ENCODE data around the gene GRXCR1. TPM values are rescaled to one million over a fixed set of nuclear protein-coding genes. Genes with fewer than 3 reads are reported as not detected.

GRXCR1 gene
- not detected in 2 replicates for total RNA-seq

DNA sequence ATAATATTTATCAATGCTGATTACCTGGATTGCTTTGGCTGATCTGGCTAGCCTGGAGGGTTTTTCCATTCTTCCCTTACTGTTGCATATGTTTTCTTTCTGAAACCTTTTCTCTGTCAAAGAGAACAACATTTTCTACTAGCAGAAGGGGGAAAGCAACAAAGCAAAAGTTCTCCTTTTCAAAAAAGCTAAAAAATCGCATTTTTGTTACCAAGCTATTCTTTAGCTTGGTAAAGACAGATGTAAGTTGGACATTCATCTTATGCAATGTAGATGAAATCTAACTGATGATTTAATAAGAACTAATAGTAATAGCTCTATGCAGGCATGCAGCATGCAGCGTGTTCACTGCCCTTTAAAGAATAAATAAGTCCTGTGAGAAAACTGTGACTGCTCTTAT is at the start of gene GRXCR1:
Gene GRXCR1 (plus strand): TSS at position 301 of the 400 bp plus-strand sequence. CDS start 554 bp downstream, outside the sequence.

Other genes starting within 250 kb of the GRXCR1 start
- gene ATP8A1, start 235.6 kb upstream of the GRXCR1 start, total RNA-seq: 1.0 and 1.9 TPM in 2 replicates

Data from nasal cavity respiratory epithelium epithelial cell of viscerocranial mucosa (primary cell).